ENCODE results near the gene FAM118B.

- TF ChIP-seq CTCF (IDR thresholded peaks at IDR 0.05) (no peak), ZFX (IDR thresholded peaks at IDR 0.05; ENCODE audit: borderline replicate concordance) (no peak)
Measured at GRCh38 chr11:126253265-126253664, 41.7 kb downstream of the FAM118B start.

Measured in 22Rv1 (cell line).